Muscle of leg (tissue), 11 donors: ENCODE results near the gene DCDC2C. TPM values are rescaled to one million over a fixed set of nuclear protein-coding genes. Genes with fewer than 3 reads are reported as not detected.

ENCODE experiments used
- DNase-seq: peaks from one replicate; pipeline ENCODE4 v3.0.0; 2013
- H3K27ac ChIP-seq: one replicate; pipeline ENCODE4 v1.5.1; 2013; ENCODE audit warnings: mild to moderate bottlenecking, low read length, control low read depth
- H3K27me3 ChIP-seq: one replicate; pipeline ENCODE4 v1.6.1; 2013; ENCODE audit warnings: low read length; ENCODE audit not compliant: control insufficient read depth, insufficient read depth
- H3K36me3 ChIP-seq: one replicate; pipeline ENCODE4 v1.6.1; 2013; ENCODE audit warnings: low read length; ENCODE audit not compliant: control insufficient read depth, insufficient read depth
- H3K4me1 ChIP-seq: one replicate; pipeline ENCODE4 v1.6.1; 2013; ENCODE audit warnings: low read length; ENCODE audit not compliant: control insufficient read depth, insufficient read depth
- H3K4me3 ChIP-seq: one replicate; pipeline ENCODE4 v1.5.1; 2013; ENCODE audit warnings: low read length, control low read depth
- H3K9me3 ChIP-seq: replicated peaks from 2 replicates; pipeline ENCODE4 v1.6.1; 2013; ENCODE audit warnings: low read depth, low read length; ENCODE audit not compliant: control insufficient read depth
- WGBS: methylation state at CpG from one replicate; pipeline ENCODE4 v1.1.5; 2013; ENCODE audit warnings: missing lambda C conversion rate; ENCODE audit not compliant: insufficient coverage; 5-methylcytosine and 5-hydroxymethylcytosine counted together
- polyA plus RNA-seq, 8 donors: library from polyadenylated mRNA; unstranded; fragments of 120-200 nt; gene quantifications; one replicate each; pipeline versions ENCODE4 v1.2.1 to v1.2.3, GENCODE V29; 2013; ENCODE audit warnings: inconsistent platforms in 1 of 8, low replicate concordance in 1 of 8; ENCODE audit not compliant: insufficient read length in 8 of 8, insufficient read depth in 1 of 8
- total RNA-seq: library from RNA; stranded (reverse); fragments of 120-200 nt; gene quantifications from one replicate; pipeline ENCODE4 v1.2.4, GENCODE V29; 2013

Gene DCDC2C
- total and polyA plus RNA-seq, 9 donors, result 0.18 to 0.73 (median 0.29) TPM; not detected in 3

DNA sequence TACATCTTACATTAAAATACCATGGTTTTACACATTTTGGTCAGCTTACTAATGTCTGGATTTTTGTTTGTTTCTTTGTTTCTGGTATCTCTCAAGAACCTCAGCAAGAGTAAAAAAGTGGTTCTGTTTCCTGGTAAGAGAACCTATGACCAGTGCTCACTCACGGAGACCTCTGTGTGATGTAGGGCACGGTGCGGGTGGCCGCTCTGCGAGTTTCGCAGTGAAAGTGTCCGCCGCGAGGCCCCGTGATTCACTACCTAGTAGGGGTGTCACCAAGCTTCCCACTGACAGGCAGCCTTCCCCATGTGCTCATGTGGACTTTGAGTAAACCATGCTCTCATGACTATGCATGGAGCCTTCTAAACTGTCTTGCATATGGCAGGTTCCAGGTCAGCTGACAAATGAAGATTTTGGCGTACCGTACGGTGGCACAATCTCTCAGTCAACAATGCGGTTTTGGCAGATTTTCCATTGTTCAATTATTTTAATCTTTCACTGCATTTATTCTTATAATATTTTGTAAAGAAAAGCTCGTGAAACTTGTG, 137.3 kb downstream of the DCDC2C start:
- H3K4me3 ChIP-seq, result no peak overlapping the region
- H3K4me1 ChIP-seq, result peaks cover 23% of the 10 kb centered on the region
- no peaks in the 10 kb centered on the region for H3K27me3 ChIP-seq
- whole genome bisulfite sequencing, result 90% methylated on average over 10 of the region's 15 CpGs
- DNase-seq, result no peak
- H3K36me3 ChIP-seq, result no peaks in the 10 kb centered on the region
- H3K9me3 ChIP-seq, result peaks cover 4% of the 10 kb centered on the region
- H3K27ac ChIP-seq, result no peak overlapping the region

DNA sequence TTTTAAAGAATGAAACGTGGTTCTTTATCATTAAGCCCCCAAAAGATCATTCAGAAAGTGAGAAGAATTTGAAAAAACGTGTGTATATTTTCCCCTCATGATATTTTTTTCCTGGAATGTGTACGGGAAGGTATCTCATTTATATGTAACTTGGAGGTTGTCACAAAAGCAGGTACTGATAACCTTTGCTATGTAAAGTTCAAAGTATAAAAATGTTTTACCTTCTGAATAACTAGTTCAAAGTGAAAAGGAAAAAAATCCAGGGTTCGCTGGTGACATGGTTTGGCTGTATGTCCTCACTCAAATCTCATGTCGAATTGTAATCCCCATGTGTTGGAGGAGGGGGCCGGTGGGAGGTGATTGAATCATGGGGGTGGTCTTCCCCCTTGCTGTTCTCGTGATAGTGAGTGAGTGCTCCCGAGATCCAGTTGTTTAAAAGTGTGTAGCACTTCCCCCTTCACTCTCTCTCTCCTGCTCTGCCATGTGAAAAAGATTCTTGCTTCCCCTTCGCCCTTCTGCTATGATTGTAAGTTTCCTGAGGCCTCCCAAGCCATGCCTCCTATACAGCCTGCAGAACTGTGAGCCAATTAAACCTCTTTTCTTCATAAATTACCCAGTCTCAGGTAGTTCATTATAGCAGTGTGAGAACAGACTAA, 144.2 kb downstream of the DCDC2C start:
- Histone ChIP-seq H3K27me3 (no peaks in the 10 kb centered on the region), H3K27ac (no peak overlapping the region), H3K4me1 (no peaks in the 10 kb centered on the region), H3K36me3 (no peaks in the 10 kb centered on the region), H3K9me3 (peaks cover 6% of the 10 kb centered on the region), H3K4me3 (no peak overlapping the region)
- no peak for DNase-seq
- 80% methylated on average over 3 of the region's 9 CpGs for WGBS

DNA sequence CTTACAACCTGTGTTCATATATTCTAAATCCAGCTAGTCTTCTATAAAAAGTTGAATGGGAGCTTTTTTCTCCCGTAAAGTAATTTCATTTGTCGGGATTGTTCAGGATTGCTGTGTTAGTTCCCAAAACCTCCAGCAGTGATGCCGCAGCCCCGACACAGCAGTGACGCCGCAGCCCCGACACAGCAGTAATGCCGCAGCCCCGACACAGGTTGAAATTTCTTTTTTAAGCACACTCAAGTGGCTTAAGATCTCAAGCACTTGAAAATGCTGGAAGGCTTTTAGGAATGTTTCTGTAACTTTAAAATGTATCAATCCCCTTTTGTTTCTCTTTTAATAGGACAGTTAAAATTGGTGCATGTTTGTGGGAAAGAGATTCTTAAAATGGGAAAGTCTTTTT, 145.4 kb downstream of the DCDC2C start:
- Histone ChIP-seq H3K4me3 (no peak overlapping the region), H3K27me3 (no peaks in the 10 kb centered on the region), H3K27ac (no peak overlapping the region), H3K4me1 (no peaks in the 10 kb centered on the region), H3K9me3 (peaks cover 13% of the 10 kb centered on the region), H3K36me3 (no peaks in the 10 kb centered on the region)
- 85% methylated on average over 9 of the region's 9 CpGs for WGBS
- no peak for DNase-seq

DNA sequence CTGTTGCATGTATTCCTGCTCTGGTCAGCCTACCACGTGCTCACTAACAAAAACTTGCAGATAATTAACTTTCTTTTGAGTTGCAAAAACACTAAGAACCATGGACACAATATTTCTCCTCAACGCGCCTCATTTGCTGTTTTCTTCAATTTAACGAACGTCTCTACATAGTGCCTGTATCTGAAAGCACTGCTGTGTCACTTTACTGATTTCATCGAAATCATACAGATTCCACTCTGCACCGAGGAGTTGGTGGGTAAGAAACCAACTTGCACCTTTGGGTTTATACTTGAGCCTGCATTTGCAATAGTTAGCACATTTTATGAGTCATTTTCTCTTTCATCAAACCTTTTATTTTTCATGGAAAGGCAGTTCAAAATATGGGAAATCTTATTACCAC, 145.8 kb downstream of the DCDC2C start:
- 94% methylated on average over 4 of the region's 7 CpGs for WGBS

DNA sequence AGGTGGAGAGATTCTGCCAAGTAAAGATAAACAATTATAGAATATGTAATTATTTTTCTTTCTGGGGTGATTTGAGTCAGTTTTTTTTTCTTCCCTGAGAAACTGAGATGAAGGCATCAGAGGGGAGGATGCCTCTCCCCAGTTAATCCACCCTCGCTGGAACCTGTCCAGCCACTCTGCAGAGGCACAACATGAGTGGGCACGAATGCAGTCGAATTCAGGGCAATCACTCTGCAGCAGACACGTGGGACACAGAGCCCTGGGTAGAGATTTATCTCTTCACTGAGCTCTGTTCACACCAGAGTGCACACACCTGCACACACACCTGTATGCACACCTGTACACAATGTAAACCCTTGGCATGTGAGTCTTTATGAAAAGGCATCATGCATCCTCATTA, 154.2 kb downstream of the DCDC2C start:
- Histone ChIP-seq H3K4me1 (peaks cover 16% of the 10 kb centered on the region), H3K27ac (no peak overlapping the region), H3K36me3 (no peaks in the 10 kb centered on the region), H3K9me3 (peaks cover 10% of the 10 kb centered on the region), H3K27me3 (no peaks in the 10 kb centered on the region), H3K4me3 (no peak overlapping the region)
- WGBS, result 86% methylated on average over 2 of the region's 4 CpGs
- no peak for DNase-seq

More for the DNA sequence above, 145.8 kb downstream of the DCDC2C start:
- Histone ChIP-seq H3K4me3 (no peak overlapping the region), H3K27me3 (no peaks in the 10 kb centered on the region), H3K27ac (no peak overlapping the region), H3K9me3 (peaks cover 13% of the 10 kb centered on the region), H3K4me1 (no peaks in the 10 kb centered on the region), H3K36me3 (no peaks in the 10 kb centered on the region)
- no peak for DNase-seq

DNA sequence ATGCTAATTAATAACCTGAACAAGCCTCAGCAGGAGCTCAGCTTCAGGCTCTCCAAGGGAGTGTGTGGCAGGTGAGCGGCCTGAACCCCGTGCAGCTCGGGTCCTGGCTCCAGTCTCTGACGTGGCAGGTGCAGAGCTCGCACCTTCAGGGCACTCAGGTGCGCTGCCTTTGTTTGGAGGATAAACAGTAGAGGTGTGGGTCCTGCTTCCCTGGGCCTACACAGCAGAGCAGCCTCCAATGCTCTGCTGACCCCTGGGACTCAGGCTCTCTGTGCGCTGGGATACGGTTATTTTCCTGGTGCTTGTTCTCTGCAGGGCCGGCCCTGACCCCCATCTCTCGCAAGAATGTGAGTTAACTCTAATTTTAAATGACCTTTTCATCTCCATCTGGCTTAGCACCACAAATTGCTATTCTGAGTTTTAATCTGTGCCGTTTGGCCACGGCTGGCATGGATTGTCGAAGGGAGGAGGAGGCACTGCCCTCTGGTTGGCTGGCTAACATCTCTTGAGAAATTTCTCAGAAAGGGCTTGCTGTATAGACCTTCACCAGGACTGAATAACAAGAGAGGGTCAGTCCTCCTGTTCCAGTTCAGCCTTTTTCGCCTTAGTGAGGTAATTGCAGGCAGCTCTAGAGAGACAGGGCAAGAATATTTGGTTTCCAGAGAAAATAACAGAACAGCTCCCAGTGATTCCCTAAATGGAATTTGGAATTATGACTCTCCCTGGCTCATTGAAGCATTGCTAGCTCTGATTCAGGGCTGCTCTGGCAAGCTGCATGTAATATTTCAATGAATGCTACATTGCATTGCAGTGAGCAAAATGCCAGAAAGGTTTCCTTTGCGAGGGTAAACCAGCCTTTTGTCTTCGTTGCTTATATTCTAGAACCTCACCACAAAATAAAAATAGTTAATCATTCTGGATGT, 161.8 kb downstream of the DCDC2C start:
- Histone ChIP-seq H3K9me3 (no peaks in the 10 kb centered on the region), H3K27me3 (no peaks in the 10 kb centered on the region), H3K36me3 (no peaks in the 10 kb centered on the region), H3K4me1 (peaks cover 35% of the 10 kb centered on the region), H3K27ac (peak overlapping the region; percentile 54), H3K4me3 (no peak overlapping the region)
- peak; percentile 80 for DNase-seq
- WGBS, result 80% methylated on average over 8 of the region's 16 CpGs

DNA sequence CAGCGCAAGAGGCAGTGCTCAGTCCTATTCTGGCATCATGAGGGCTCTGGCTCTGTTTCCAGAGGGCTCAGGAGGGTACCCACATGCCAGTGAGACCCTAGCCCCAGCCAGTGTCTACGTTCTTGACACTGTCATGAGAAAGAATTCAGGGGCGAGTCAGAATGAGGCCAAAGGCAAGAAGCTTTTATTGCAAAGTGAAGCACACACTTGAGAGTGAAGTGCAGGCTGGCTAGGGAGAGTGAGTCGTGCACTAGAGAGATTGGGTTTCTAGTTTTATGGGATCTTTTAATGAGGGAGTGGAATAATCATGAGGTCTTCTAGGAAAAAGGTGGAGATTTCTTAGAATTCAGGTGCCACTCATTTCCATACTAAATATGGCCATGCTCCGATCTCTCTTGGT, 164.1 kb downstream of the DCDC2C start:
- H3K9me3 ChIP-seq, result no peaks in the 10 kb centered on the region
- no peak for DNase-seq
- peak overlapping the region; percentile 69 for H3K27ac ChIP-seq
- 83% methylated on average over 4 of the region's 5 CpGs for WGBS
- no peaks in the 10 kb centered on the region for H3K27me3 ChIP-seq
- no peaks in the 10 kb centered on the region for H3K36me3 ChIP-seq
- no peak overlapping the region for H3K4me3 ChIP-seq
- peaks cover 35% of the 10 kb centered on the region for H3K4me1 ChIP-seq

DNA sequence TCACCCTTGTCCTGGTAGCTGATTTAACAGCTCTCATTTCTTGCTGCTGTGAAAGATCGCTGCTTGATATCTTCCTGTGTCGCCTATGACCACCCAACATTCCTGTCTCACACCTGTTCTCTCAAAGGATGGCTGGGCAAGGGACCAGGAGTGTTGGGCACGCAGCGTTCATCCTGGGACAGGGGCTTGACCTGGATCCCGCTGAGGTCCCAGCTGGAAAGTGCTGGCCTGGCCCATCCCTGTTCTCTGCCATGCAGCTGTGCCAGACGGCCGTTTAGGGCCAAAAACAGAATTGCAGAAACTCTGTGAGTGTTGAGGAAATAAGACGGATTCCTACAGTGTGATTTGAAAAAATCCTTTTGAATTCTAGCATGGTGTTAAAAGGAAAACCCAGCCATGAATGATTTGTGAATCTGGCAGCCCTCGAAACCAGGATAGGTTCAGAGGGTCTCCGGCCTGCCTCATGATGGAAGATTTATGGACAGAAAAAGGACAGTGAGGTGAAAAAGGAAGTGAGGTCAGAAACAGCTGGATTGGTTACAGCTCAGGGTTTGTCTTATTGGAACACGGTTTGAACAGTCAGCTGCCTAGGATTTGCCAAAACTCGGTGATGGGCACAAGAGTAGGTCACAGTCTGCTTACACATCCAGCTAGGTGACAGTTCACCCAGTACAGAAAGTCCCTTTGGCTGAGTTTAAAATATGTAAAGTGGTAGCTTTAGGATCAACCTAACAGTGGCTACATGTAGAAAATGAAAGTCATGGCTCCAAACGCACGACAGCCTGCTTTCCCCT, 164.8 kb downstream of the DCDC2C start:
- Histone ChIP-seq H3K27ac (peak overlapping the region; percentile 69), H3K4me1 (peaks cover 36% of the 10 kb centered on the region), H3K36me3 (no peaks in the 10 kb centered on the region), H3K9me3 (no peaks in the 10 kb centered on the region), H3K4me3 (no peak overlapping the region), H3K27me3 (no peaks in the 10 kb centered on the region)
- DNase-seq, result peak; percentile 63
- WGBS, result 42% methylated on average over 13 of the region's 14 CpGs

DNA sequence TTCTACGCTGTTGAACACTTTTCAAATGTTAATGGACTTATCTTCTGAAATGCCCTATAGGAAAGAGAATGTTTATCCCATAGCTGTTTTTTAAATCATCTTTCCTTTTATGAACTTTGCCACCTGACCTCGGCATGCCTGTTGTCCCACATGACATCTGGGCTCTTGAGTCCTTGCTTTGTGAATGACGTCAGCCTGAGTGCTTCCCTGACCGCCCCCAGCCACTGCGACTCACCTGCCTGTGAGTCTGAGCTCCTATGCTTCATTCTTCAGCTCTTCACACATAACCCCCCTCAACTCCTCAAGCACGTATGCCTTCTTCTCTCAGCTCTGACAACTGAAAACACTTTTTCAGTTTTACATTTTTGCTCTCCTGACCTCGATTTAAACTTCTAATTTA, 166.8 kb downstream of the DCDC2C start:
- H3K27me3 ChIP-seq, result no peaks in the 10 kb centered on the region
- no peak overlapping the region for H3K27ac ChIP-seq
- peaks cover 33% of the 10 kb centered on the region for H3K4me1 ChIP-seq
- H3K9me3 ChIP-seq, result no peaks in the 10 kb centered on the region
- DNase-seq, result no peak
- H3K4me3 ChIP-seq, result no peak overlapping the region
- H3K36me3 ChIP-seq, result no peaks in the 10 kb centered on the region
- 76% methylated on average over 5 of the region's 7 CpGs for WGBS
